IMR-90 (cell line): ENCODE measurements around the gene FEM1B.

Experiments
- CEBPB ChIP-seq: IDR thresholded peaks from 2 replicates; pipeline ENCODE4 v1.6.1; 2012; ENCODE audit warnings: low read depth, low read length, improper control_type of control experiment
- MXI1 ChIP-seq: IDR thresholded peaks from 2 replicates; pipeline ENCODE4 v1.6.1; 2012; ENCODE audit warnings: low read depth, mild to moderate bottlenecking, low read length, moderate library complexity, borderline replicate concordance
- NFE2L2 ChIP-seq: fragments of 150-350 bp; IDR thresholded peaks from 2 replicates; pipeline ENCODE4 v1.6.1; 2016; ENCODE audit warnings: low read depth, mild to moderate bottlenecking, low read length
- POLR2A ChIP-seq: IDR thresholded peaks from 2 replicates; pipeline ENCODE4 v1.6.1; 2012; ENCODE audit warnings: mild to moderate bottlenecking, low read depth, low read length
- RAD21 ChIP-seq: IDR thresholded peaks from 2 replicates; pipeline ENCODE4 v1.6.1; 2012; ENCODE audit warnings: low read length, improper control_type of control experiment
- SMC3 ChIP-seq: fragments of 150-350 bp; IDR thresholded peaks from 2 replicates; pipeline ENCODE4 v1.6.1; 2016; ENCODE audit warnings: low read depth, mild to moderate bottlenecking, antibody characterized with exemption, low read length, moderate library complexity
- USF2 ChIP-seq: fragments of 150-350 bp; IDR thresholded peaks from 2 replicates; pipeline ENCODE4 v1.6.1; 2017; ENCODE audit warnings: mild to moderate bottlenecking, antibody characterized with exemption, low read length, low read depth
- TF ChIP-seq, protein P1 (sequence below): conservative IDR thresholded peaks from 2 replicates; pipeline ENCODE4 v1.5.1; 2012; ENCODE audit warnings: mild to moderate bottlenecking, low read depth, low read length, improper control_type of control experiment

DNA sequence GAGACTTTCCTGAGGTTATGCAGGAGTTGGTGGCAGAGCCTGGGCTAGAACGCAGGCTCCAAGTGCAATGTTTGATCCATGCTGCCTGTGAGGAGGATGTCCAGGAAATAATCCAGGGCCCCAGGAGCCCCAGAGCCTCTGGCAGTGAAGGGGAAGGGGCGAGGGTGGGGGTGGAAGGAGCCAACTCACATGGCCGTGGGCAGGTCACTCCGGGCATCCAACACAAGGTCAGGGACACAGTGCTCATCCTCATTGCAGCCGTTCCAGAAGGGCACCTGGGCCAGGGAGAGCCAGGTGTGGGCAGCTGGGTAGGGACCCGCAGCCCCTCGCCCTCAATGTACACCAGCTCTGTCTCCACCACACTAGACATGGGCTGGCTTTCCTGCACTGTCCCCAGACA, 43.7 kb downstream of the FEM1B start:
- TF ChIP-seq RAD21: no peak
- TF ChIP-seq POLR2A: no peak
- no peak for TF ChIP-seq USF2
- TF ChIP-seq, protein P1, sequence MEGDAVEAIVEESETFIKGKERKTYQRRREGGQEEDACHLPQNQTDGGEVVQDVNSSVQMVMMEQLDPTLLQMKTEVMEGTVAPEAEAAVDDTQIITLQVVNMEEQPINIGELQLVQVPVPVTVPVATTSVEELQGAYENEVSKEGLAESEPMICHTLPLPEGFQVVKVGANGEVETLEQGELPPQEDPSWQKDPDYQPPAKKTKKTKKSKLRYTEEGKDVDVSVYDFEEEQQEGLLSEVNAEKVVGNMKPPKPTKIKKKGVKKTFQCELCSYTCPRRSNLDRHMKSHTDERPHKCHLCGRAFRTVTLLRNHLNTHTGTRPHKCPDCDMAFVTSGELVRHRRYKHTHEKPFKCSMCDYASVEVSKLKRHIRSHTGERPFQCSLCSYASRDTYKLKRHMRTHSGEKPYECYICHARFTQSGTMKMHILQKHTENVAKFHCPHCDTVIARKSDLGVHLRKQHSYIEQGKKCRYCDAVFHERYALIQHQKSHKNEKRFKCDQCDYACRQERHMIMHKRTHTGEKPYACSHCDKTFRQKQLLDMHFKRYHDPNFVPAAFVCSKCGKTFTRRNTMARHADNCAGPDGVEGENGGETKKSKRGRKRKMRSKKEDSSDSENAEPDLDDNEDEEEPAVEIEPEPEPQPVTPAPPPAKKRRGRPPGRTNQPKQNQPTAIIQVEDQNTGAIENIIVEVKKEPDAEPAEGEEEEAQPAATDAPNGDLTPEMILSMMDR: no peak
- TF ChIP-seq CEBPB: no peak
- no peak for TF ChIP-seq SMC3
- TF ChIP-seq NFE2L2: no peak
- TF ChIP-seq MXI1: no peak
